Measurements from ENCODE around the gene GPR45.

GRCh38 chr2:105290981-105291660, 49.6 kb downstream of the GPR45 start:
- TF ChIP-seq POLR2AphosphoS5 (IDR thresholded peaks at IDR 0.05; ENCODE audit: borderline replicate concordance, low read depth, low read length) (no peak), EZH2 (IDR thresholded peaks at IDR 0.05) (no peak)

Data from SK-N-MC (cell line).